ENCODE measurements around the gene OST4. TPM values are rescaled to one million over a fixed set of nuclear protein-coding genes. Genes with fewer than 3 reads are reported as not detected.
A peak's percentile ranks its signal among the peaks of the same experiment; 100 is the strongest.

OST4 gene
- total and polyA plus RNA-seq, 10 of the 15 experiments (the other 5 are each of a cell fraction or from before 2014, with no cell fraction given), result 270 to 1,543 (median 523) TPM

DNA sequence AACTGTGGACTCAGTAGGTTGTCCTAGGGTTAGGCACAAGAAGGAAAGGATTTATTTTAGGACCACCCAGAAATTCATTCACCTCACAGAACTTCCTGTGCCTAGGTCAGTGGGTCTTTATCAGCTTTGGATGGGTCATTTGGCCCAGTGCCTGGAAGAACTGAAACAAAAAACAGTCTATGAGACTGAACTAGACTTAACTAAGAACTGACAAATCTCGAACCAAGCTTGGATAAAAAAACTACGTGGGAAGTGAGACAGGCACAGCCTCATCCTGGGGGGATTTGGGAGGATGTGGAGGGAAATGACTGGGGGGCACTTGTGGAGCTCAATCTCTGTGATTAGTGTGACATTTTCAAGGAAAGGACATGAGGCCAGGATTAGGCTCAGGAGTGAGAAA, 2.3 kb upstream of the OST4 start:
- intact Hi-C loops (cut with micrococcal nuclease; ENCODE audit: unreplicated experiment) (no loop called here), in situ Hi-C loops (cut with MboI) (no loop called here)
- WGBS (ENCODE audit: insufficient coverage, insufficient replicate concordance, low lambda C conversion rate, missing lambda C conversion rate), result 59% methylated on average over 2 of the region's 2 CpGs
- ChIA-PET RAD21 (ENCODE audit: unreplicated experiment) (interaction anchor here (1.4 to 2.8 kb wide), 3 partner anchors 8 to 23 kb away, joined by 3 to 22 read pairs (median 8); partner anchors contain the start of genes AGBL5 and KHK), SMC1A (ENCODE audit: uncharacterized antibody, unreplicated experiment) (interaction anchor here (0.8 to 5.4 kb wide), 6 partner anchors 11 to 40 kb away, joined by 3 to 33 read pairs (median 4); partner anchors contain the start of genes AGBL5 and TMEM214), POLR2A (interaction anchor here (0.9 to 12.2 kb wide), 6 partner anchors 9 to 43 kb away, joined by 3 to 139 read pairs (median 12); partner anchors contain the start of genes AGBL5 and TMEM214), CTCF (interaction anchor here (1.5 to 4.0 kb wide), 5 partner anchors 8 to 229 kb away, joined by 4 to 36 read pairs (median 12); partner anchors contain the start of genes AGBL5 and KHK)
- no peaks in the 10 kb centered on the region for H3K9me3 ChIP-seq (replicated peaks; ENCODE audit: control insufficient read depth, insufficient read depth, low read length)
- no peaks in the 10 kb centered on the region for H3K27me3 ChIP-seq (replicated peaks in 1 of 2; ENCODE audit: control insufficient read depth in 2 of 2, insufficient read depth in 2 of 2, low read length in 1 of 2)
- BruUV-seq (replicated peaks), result no TSS peak
- DNase-seq (ENCODE audit: low read depth, low spot score) (no peak), FAIRE-seq (no peak), ATAC-seq (no peak)
- TF ChIP-seq EED (IDR thresholded peaks at IDR 0.05; ENCODE audit: low read depth) (peak; percentile 57; the same call in 1 of the 2 replicates), NR2C2 (IDR thresholded peaks at IDR 0.05; ENCODE audit: borderline replicate concordance, control insufficient read depth, insufficient read length, low read depth) (no peak), IKZF2 (IDR thresholded peaks at IDR 0.05) (no peak), USF2 (IDR thresholded peaks at IDR 0.05; ENCODE audit: borderline replicate concordance, low read depth, low read length) (no peak), SRF (IDR thresholded peaks at IDR 0.05; ENCODE audit: low read depth in 2 of 2, low read length in 2 of 2) (no peak), BMI1 (IDR thresholded peaks at IDR 0.05; ENCODE audit: borderline replicate concordance) (no peak)
- H3K27ac ChIP-seq (ENCODE audit: control insufficient read depth, insufficient read depth), result peak overlapping the region; percentile 83
- H3K9ac ChIP-seq (ENCODE audit: control insufficient read depth, insufficient read depth, low read length), result peak overlapping the region; percentile 26; the same call in 1 of the 2 replicates
- H2AFZ ChIP-seq (ENCODE audit: control insufficient read depth, low read depth, low read length), result peak overlapping the region; percentile 48
- peaks cover 27% of the 10 kb centered on the region for H3K79me2 ChIP-seq (ENCODE audit: control insufficient read depth, insufficient read depth, low read length)
- H3K4me3 ChIP-seq, result no peak overlapping the region
- peaks cover 0 to 5% of the 10 kb centered on the region in 2 experiments; a peak in 2 of 4 replicates for H3K36me3 ChIP-seq (ENCODE audit: control insufficient read depth in 2 of 2, insufficient read depth in 2 of 2, low read length in 1 of 2)
- H3K4me1 ChIP-seq (ENCODE audit: control insufficient read depth, insufficient read depth, low read length), result peaks cover 42% of the 10 kb centered on the region
- H3K4me2 ChIP-seq (ENCODE audit: control insufficient read depth, insufficient read depth), result peak overlapping the region; percentile 49
- H4K20me1 ChIP-seq (ENCODE audit: control insufficient read depth, insufficient read depth), result no peaks in the 10 kb centered on the region
